Neural crest cell (in vitro differentiated cells): ENCODE measurements around the gene TEX48. TPM values are rescaled to one million over a fixed set of nuclear protein-coding genes. Genes with fewer than 3 reads are reported as not detected.

Experiments
- DNase-seq: peaks from one replicate; pipeline ENCODE4 v3.0.0; 2021; ENCODE audit warnings: low read depth, mixed read lengths, low spot score
- H3K27ac Mint-ChIP-seq: one replicate; pipeline ENCODE4 v1.8.0; 2021; ENCODE audit warnings: mild to moderate bottlenecking, mixed read lengths; ENCODE audit not compliant: unreplicated experiment
- H3K27me3 Mint-ChIP-seq: 2 replicates; pipeline ENCODE4 v1.8.0; 2021; ENCODE audit warnings: low read depth, mild to moderate bottlenecking, mixed read lengths
- H3K36me3 Mint-ChIP-seq: 2 replicates; pipeline ENCODE4 v1.8.0; 2021; ENCODE audit warnings: low read depth, mild to moderate bottlenecking, mixed read lengths
- H3K4me1 Mint-ChIP-seq: 2 replicates; pipeline ENCODE4 v1.8.0; 2021; ENCODE audit warnings: mixed read lengths
- H3K4me3 Mint-ChIP-seq: one replicate; pipeline ENCODE4 v1.8.0; 2021; ENCODE audit warnings: mild to moderate bottlenecking, mixed read lengths
- H3K9me3 Mint-ChIP-seq: 2 replicates; pipeline ENCODE4 v1.8.0; 2021; ENCODE audit warnings: mixed read lengths
- CTCF ChIP-seq: fragments of 200-600 bp; sonication (generic); conservative IDR thresholded peaks from 2 replicates; pipeline ENCODE4 v1.5.0; 2021; ENCODE audit warnings: antibody characterized with exemption, mild to moderate bottlenecking
- total RNA-seq: library from RNA; stranded (reverse); gene quantifications from 2 replicates; pipeline ENCODE4 v1.2.1, GENCODE V29; 2021

The TEX48 gene
- total RNA-seq, 1 donor from 2014 or later, result not detected

GRCh38 chr9:114719290-114719689 lies 37.3 kb upstream of the TEX48 start:
- no peak overlapping the region for H3K27ac Mint-ChIP-seq
- DNase-seq, result no peak
- no peaks in the 10 kb centered on the region for H3K9me3 Mint-ChIP-seq
- H3K4me1 Mint-ChIP-seq, result peaks cover 6% of the 10 kb centered on the region
- no peaks in the 10 kb centered on the region for H3K36me3 Mint-ChIP-seq
- peaks cover 58% of the 10 kb centered on the region for H3K27me3 Mint-ChIP-seq
- no peak for TF ChIP-seq CTCF
- H3K4me3 Mint-ChIP-seq, result no peak overlapping the region

GRCh38 chr9:114718801-114719221 lies 36.8 kb upstream of the TEX48 start:
- Mint-ChIP-seq H3K4me1 (peaks cover 6% of the 10 kb centered on the region), H3K9me3 (no peaks in the 10 kb centered on the region), H3K4me3 (no peak overlapping the region), H3K27ac (no peak overlapping the region), H3K27me3 (peaks cover 57% of the 10 kb centered on the region), H3K36me3 (no peaks in the 10 kb centered on the region)
- no peak for TF ChIP-seq CTCF
- DNase-seq, result no peak

- Mint-ChIP-seq H3K36me3 (no peaks in the 10 kb centered on the region), H3K27me3 (peaks cover 52% of the 10 kb centered on the region), H3K9me3 (no peaks in the 10 kb centered on the region), H3K27ac (no peak overlapping the region), H3K4me3 (no peak overlapping the region), H3K4me1 (peaks cover 6% of the 10 kb centered on the region)
- TF ChIP-seq CTCF, result no peak
- DNase-seq, result no peak
These were observed 36.0 kb upstream of the TEX48 start for GRCh38 chr9:114717908-114718486.

- H3K9me3 Mint-ChIP-seq, result no peaks in the 10 kb centered on the region
- DNase-seq, result no peak
- H3K27ac Mint-ChIP-seq, result no peak overlapping the region
- H3K36me3 Mint-ChIP-seq, result no peaks in the 10 kb centered on the region
- no peak overlapping the region for H3K4me3 Mint-ChIP-seq
- H3K27me3 Mint-ChIP-seq, result peaks cover 6% of the 10 kb centered on the region
- no peaks in the 10 kb centered on the region for H3K4me1 Mint-ChIP-seq
- TF ChIP-seq CTCF, result no peak
These were observed 27.6 kb upstream of the TEX48 start for GRCh38 chr9:114709636-114710035.

GRCh38 chr9:114706711-114707110 lies 24.7 kb upstream of the TEX48 start:
- H3K4me3 Mint-ChIP-seq, result no peak overlapping the region
- TF ChIP-seq CTCF, result no peak
- peaks cover 6% of the 10 kb centered on the region for H3K27me3 Mint-ChIP-seq
- no peak overlapping the region for H3K27ac Mint-ChIP-seq
- no peaks in the 10 kb centered on the region for H3K4me1 Mint-ChIP-seq
- H3K9me3 Mint-ChIP-seq, result no peaks in the 10 kb centered on the region
- no peak for DNase-seq
- no peaks in the 10 kb centered on the region for H3K36me3 Mint-ChIP-seq
